Fibroblast of lung (primary cell): Measurements from ENCODE around the gene LAMB1. TPM values are rescaled to one million over a fixed set of nuclear protein-coding genes. Genes with fewer than 3 reads are reported as not detected.

Source experiments
- DNase-seq, 2 donors: peaks; one replicate each; pipeline versions ENCODE4 v3.0.0 to v3.0.0-alpha.2; 2010; ENCODE audit warnings: low read depth in 2 of 2
- H2AFZ ChIP-seq: 2 replicates; pipeline ENCODE4 v1.5.1; 2012; ENCODE audit warnings: low read length, control low read depth, inconsistent platforms
- H3K27ac ChIP-seq: 2 replicates; pipeline ENCODE4 v1.5.1; 2011; ENCODE audit warnings: low read length, control low read depth; ENCODE audit not compliant: insufficient read depth
- H3K27me3 ChIP-seq: 2 replicates; pipeline ENCODE4 v1.5.1; 2011; ENCODE audit warnings: mild to moderate bottlenecking, low read length; ENCODE audit not compliant: control insufficient read depth, insufficient read depth
- H3K36me3 ChIP-seq: 2 replicates; pipeline ENCODE4 v1.5.1; 2011; ENCODE audit warnings: low read length; ENCODE audit not compliant: control insufficient read depth, insufficient read depth
- H3K4me1 ChIP-seq: 2 replicates; pipeline ENCODE4 v1.5.1; 2011; ENCODE audit warnings: low read length; ENCODE audit not compliant: control insufficient read depth, insufficient read depth; ENCODE audit errors: extremely low read depth
- H3K4me2 ChIP-seq: 2 replicates; pipeline ENCODE4 v1.5.1; 2011; ENCODE audit warnings: low read length, control low read depth; ENCODE audit not compliant: insufficient read depth; ENCODE audit errors: extremely low read depth
- H3K4me3 ChIP-seq, 4 experiments: fragments of 200-600 bp in 1 of 4; sonication (generic) in 1 of 4; replicated peaks in 1 of 4; 2 replicates each; pipeline ENCODE4 v1.5.1; 2011 to 2016; ENCODE audit warnings: low read length in 4 of 4, low read depth in 3 of 4, mild to moderate bottlenecking in 3 of 4, control low read depth in 2 of 4, inconsistent platforms in 1 of 4, mixed read lengths in 1 of 4; ENCODE audit not compliant: insufficient read depth in 1 of 4; ENCODE audit errors: control extremely low read depth in 1 of 4
- H3K79me2 ChIP-seq: 2 replicates; pipeline ENCODE4 v1.5.1; 2012; ENCODE audit warnings: mild to moderate bottlenecking, low read length, inconsistent platforms; ENCODE audit not compliant: control insufficient read depth, insufficient read depth
- H3K9ac ChIP-seq: 2 replicates; pipeline ENCODE4 v1.5.1; 2011; ENCODE audit warnings: mild to moderate bottlenecking, low read length, control low read depth; ENCODE audit not compliant: insufficient read depth
- H3K9me3 ChIP-seq: 2 replicates; pipeline ENCODE4 v1.5.1; 2012; ENCODE audit warnings: low read depth, low read length; ENCODE audit not compliant: control insufficient read depth, insufficient read depth
- H4K20me1 ChIP-seq: 2 replicates; pipeline ENCODE4 v1.5.1; 2011; ENCODE audit warnings: low read length; ENCODE audit not compliant: control insufficient read depth, insufficient read depth; ENCODE audit errors: extremely low read depth
- EZH2 ChIP-seq: IDR thresholded peaks from 2 replicates; pipeline ENCODE4 v1.5.1; 2012; ENCODE audit warnings: low read length, control low read depth, mild to moderate bottlenecking; ENCODE audit errors: missing control alignments
- polyA plus RNA-seq, 2 donors: library from polyadenylated mRNA; depleted of rRNA in 1 of 2; stranded (reverse) in 1 of 2; unstranded in 1 of 2; fragments of >200 nt; gene quantifications; 2 replicates each; pipeline ENCODE4 v1.2.1, GENCODE V29; 2011 to 2012; ENCODE audit warnings: missing spikeins in 1 of 2
- total RNA-seq: library from RNA; depleted of rRNA; stranded (reverse); fragments of >200 nt; gene quantifications from 2 replicates; pipeline ENCODE4 v1.2.1, GENCODE V29; 2014
- TF ChIP-seq, protein P1 (sequence below), 2 donors: IDR thresholded peaks in 1 of 2; conservative IDR thresholded peaks in 1 of 2; 1 replicate in 1 of 2; 2 replicates in 1 of 2; pipeline ENCODE4 v1.5.1; 2011 to 2012; ENCODE audit warnings: low read length in 2 of 2, control low read depth in 1 of 2, inconsistent platforms in 1 of 2, low read depth in 1 of 2, mild to moderate bottlenecking in 1 of 2

LAMB1 gene
- total and polyA plus RNA-seq, 2 donors (not counting 1 experiment from before 2014, with no cell fraction given), result 428 to 516 TPM

DNA sequence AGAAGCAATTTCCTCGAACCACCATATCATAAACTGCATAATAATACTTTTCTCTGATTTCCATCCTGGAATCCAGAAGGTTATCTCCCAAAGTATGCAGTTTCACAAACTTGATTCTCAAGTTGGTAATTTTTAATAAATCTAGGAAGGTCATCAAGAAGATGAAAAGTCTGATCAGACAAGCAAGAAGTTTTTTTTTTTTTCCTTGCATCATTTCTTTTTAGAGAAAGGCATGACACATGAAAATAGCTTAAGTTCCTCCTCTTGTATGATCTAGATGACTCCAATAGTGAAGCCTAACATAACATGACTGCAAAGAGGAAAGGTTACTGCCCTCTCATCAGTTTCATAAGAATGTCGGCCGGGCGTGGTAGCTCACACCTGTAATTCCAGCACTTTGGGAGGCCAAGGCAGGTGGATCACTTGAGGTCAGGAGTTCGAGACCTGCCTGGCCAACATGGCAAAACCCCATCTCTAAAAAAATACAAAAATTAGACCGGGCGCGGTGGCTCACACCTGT, 22.2 kb downstream of the LAMB1 start:
- Histone ChIP-seq H3K79me2 (peaks cover 2% of the 10 kb centered on the region), H3K4me2 (no peak overlapping the region), H2AFZ (no peak overlapping the region), H3K27ac (no peak overlapping the region), H3K4me3 (no peak overlapping the region), H3K9me3 (no peaks in the 10 kb centered on the region), H3K9ac (no peak overlapping the region), H3K4me1 (peaks cover 3% of the 10 kb centered on the region), H4K20me1 (no peaks in the 10 kb centered on the region), H3K36me3 (peaks cover 31% of the 10 kb centered on the region), H3K27me3 (no peaks in the 10 kb centered on the region)
- TF ChIP-seq, protein P1, sequence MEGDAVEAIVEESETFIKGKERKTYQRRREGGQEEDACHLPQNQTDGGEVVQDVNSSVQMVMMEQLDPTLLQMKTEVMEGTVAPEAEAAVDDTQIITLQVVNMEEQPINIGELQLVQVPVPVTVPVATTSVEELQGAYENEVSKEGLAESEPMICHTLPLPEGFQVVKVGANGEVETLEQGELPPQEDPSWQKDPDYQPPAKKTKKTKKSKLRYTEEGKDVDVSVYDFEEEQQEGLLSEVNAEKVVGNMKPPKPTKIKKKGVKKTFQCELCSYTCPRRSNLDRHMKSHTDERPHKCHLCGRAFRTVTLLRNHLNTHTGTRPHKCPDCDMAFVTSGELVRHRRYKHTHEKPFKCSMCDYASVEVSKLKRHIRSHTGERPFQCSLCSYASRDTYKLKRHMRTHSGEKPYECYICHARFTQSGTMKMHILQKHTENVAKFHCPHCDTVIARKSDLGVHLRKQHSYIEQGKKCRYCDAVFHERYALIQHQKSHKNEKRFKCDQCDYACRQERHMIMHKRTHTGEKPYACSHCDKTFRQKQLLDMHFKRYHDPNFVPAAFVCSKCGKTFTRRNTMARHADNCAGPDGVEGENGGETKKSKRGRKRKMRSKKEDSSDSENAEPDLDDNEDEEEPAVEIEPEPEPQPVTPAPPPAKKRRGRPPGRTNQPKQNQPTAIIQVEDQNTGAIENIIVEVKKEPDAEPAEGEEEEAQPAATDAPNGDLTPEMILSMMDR (conservative IDR thresholded peaks at IDR 0.05 in 1 of 2, IDR thresholded peaks at IDR 0.05 in 1 of 2; ENCODE audit: low read depth in 1 of 2, low read length in 2 of 2), result no peak
- no peak for TF ChIP-seq EZH2
- no peak for DNase-seq

- H3K36me3 ChIP-seq, result peaks cover 34% of the 10 kb centered on the region
- H4K20me1 ChIP-seq, result no peaks in the 10 kb centered on the region
Observed at GRCh38 chr7:107980171-107980570, 22.8 kb downstream of the LAMB1 start.

GRCh38 chr7:107978815-107979408, 24.0 kb downstream of the LAMB1 start:
- Histone ChIP-seq H3K79me2 (peaks cover 2% of the 10 kb centered on the region), H3K4me2 (no peak overlapping the region), H3K27ac (no peak overlapping the region), H3K4me1 (peaks cover under 1% of the 10 kb centered on the region), H4K20me1 (no peaks in the 10 kb centered on the region), H3K36me3 (peaks cover 36% of the 10 kb centered on the region), H2AFZ (no peak overlapping the region), H3K9ac (no peak overlapping the region), H3K27me3 (no peaks in the 10 kb centered on the region), H3K9me3 (no peaks in the 10 kb centered on the region), H3K4me3 (no peak overlapping the region)
- TF ChIP-seq EZH2, result no peak
- TF ChIP-seq, protein P1 (conservative IDR thresholded peaks at IDR 0.05 in 1 of 2, IDR thresholded peaks at IDR 0.05 in 1 of 2; ENCODE audit: low read depth in 1 of 2, low read length in 2 of 2), result no peak
- DNase-seq, result no peak

More at GRCh38 chr7:107980171-107980570, 22.8 kb downstream of the LAMB1 start:
- no peak overlapping the region for H3K27ac ChIP-seq
- H3K9ac ChIP-seq, result no peak overlapping the region
- no peaks in the 10 kb centered on the region for H3K9me3 ChIP-seq
- peaks cover 3% of the 10 kb centered on the region for H3K4me1 ChIP-seq
- no peaks in the 10 kb centered on the region for H3K27me3 ChIP-seq
- TF ChIP-seq, protein P1 (conservative IDR thresholded peaks at IDR 0.05 in 1 of 2, IDR thresholded peaks at IDR 0.05 in 1 of 2; ENCODE audit: low read depth in 1 of 2, low read length in 2 of 2), result no peak
- TF ChIP-seq EZH2, result no peak
- H2AFZ ChIP-seq, result no peak overlapping the region
- no peak for DNase-seq
- H3K4me2 ChIP-seq, result no peak overlapping the region
- no peak overlapping the region for H3K4me3 ChIP-seq
- peaks cover 2% of the 10 kb centered on the region for H3K79me2 ChIP-seq
